ENCODE results near the gene RAB36.

The RAB36 gene

DNA sequence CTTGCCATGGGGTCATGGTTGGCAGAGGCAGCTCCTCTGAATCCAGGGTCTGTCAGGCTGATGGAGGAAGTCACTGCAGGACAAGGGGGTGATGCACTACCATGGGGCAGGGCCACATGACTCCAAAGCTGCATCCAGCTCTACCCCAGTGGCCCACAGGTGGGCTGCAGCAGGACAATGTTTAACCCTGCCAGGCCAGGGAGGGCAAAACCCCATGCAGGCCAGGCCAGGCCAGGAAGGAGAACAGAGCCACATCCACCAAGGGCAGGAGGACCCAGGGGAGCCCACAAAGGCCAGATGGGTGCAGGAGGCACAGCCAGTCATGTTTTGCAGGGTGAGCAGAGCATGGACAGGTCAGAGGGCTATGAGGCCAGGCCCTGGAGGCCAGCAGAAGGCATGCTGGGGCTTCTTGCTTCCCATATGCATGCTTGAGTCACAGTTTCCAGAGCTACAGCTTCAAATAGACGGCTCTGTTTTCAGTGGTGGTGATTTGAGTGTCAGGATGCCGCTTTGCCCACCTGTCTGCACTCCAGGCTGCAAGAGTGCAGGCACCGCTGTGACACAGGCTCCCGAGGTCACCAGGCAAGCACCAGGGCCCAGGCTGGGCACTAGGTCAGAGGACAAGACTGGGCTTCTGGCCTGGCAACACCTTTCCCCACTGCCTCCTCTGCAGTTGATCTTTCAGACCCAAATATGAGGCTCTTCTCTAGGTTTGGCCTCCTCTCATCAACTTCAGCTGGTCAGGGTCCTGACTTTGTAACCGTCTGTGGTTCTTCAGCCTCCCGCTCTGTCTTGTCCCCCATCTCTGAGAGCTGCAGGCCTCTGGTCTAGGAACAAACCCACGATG, 26.4 kb upstream of the RAB36 start:
- H3K4me3 ChIP-seq (ENCODE audit: low read length), result no peak overlapping the region
- no peak for DNase-seq (ENCODE audit: low read depth)
- no peak for TF ChIP-seq CTCF (conservative IDR thresholded peaks at IDR 0.05; ENCODE audit: low read depth, low read length)

DNA sequence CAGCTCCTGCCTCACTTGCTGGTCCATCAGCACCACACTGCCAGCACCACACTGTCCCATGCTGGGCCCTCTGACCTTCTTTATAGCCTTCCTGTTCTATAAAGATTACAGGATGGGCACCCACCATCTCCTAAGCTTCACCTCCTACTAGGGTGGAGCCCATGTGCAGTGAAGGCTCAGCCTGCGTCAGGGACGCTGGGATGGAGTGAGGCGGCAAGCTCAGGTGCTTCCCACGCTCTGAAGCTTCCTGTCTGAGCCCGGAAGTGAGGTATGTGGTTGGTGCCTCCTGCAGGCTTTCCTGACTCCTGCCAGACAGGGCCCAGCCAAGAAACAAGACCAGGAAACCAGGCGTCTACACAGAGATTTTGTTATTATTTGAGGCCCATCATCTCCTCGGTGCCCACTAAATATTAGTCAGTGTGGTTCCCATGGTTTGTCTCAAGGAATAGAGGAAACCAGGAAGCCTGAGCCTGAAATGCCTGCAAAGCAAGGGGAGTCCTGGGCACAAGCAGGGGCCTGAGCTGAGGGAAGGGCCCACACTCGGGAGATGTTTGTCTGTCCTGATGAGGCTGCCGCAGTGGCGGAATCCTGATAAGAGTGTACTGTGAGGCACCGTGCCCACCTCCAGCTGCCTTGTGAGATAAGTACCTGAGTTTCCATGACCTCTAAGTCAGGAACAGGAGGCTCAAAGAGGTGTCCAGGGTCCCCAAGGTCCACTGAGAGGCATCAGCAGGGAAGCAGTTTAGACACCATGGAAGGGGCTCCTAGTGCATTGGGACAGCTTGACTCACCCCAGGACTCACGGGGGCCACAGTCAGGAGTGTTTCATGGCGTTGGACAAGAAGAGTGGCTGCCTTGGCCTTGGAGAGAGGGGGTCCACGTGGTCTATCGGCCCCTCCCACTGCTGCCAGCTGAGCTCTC, 25.5 kb upstream of the RAB36 start:
- H3K4me3 ChIP-seq (ENCODE audit: low read length), result no peak overlapping the region

DNA sequence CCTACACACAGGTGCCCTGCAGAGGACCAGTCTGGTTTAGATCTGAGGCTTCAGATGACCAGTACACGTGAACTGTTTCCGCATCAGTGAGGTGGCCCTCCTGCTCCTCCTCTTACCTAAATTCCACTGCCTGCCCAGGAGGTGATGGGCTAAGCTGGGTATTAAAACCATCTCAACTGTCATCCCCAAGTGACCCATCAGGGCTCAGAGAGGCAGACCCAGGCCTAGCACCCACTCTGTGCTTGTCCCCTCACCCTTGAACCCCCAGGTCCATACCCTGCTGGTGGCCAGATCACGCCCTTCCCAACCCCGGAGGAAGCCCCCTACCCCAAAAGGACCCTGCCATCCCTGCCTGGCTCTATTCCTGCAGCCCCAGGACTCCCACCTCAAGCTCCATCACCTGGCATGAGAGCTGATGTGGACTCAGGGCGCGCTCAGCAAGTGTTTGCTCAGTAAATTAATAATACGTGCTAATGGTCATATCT, 24.8 kb upstream of the RAB36 start:
- DNase-seq (ENCODE audit: low read depth), result no peak
- no peak overlapping the region for H3K4me3 ChIP-seq (ENCODE audit: low read length)
- TF ChIP-seq CTCF (conservative IDR thresholded peaks at IDR 0.05; ENCODE audit: low read depth, low read length), result no peak

More for the DNA sequence above, 25.5 kb upstream of the RAB36 start:
- no peak for TF ChIP-seq CTCF (conservative IDR thresholded peaks at IDR 0.05; ENCODE audit: low read depth, low read length)
- DNase-seq (ENCODE audit: low read depth), result no peak

DNA sequence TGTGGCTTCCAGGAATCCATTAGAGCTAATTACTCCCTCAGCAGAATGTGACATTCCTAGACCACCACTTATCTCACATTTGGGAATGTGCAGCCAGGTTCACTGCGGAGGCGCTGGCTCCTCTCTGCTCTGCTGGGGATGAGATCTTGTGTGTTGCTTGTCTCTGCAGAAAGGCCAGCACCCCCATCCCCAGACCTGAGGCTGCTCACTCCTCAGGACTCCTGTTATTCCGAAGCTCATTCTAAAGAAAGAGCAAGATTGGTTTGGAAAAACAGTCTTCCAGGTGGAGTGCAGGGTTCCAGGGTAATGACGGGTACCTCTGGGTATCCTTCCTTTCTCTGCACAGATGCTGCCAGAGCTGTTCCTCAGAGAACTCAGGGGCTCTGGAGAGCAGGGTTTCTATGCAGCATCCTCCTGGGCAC, 24.3 kb upstream of the RAB36 start:
- no peak for DNase-seq (ENCODE audit: low read depth)
- TF ChIP-seq CTCF (conservative IDR thresholded peaks at IDR 0.05; ENCODE audit: low read depth, low read length), result no peak
- H3K4me3 ChIP-seq (ENCODE audit: low read length), result no peak overlapping the region

GRCh38 chr22:23121424-23121823, 23.9 kb upstream of the RAB36 start:
- no peak overlapping the region for H3K4me3 ChIP-seq (ENCODE audit: low read length)
- no peak for TF ChIP-seq CTCF (conservative IDR thresholded peaks at IDR 0.05; ENCODE audit: low read depth, low read length)
- DNase-seq (ENCODE audit: low read depth), result no peak

- no peak overlapping the region for H3K4me3 ChIP-seq (ENCODE audit: low read length)
These were observed 22.9 kb upstream of the RAB36 start for GRCh38 chr22:23122216-23122957.

More at GRCh38 chr22:23122216-23122957, 22.9 kb upstream of the RAB36 start:
- no peak for DNase-seq (ENCODE audit: low read depth)
- no peak for TF ChIP-seq CTCF (conservative IDR thresholded peaks at IDR 0.05; ENCODE audit: low read depth, low read length)
